ENCODE data around the gene KRTAP10-4.

Gene KRTAP10-4

DNA sequence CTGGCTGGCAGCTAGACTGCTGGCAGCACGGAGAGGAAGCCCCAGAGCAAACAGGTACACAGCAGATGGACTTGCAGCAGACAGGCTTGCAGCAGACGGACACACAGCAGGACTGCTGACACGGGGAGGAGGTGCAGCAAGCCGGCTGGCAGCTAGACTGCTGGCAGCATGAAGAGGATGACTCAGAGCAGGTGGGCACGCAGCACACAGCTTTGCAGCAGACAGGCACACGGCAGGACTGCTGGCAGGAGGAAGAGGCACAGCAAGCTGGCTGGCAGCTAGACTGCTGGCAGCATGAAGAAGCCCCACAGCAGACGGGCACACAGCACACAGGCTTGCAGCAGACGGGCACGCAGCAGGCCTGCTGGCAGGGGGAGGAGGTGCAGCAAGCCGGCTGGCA is 22.7 kb upstream of the KRTAP10-4 start:
- TF ChIP-seq, protein P1, sequence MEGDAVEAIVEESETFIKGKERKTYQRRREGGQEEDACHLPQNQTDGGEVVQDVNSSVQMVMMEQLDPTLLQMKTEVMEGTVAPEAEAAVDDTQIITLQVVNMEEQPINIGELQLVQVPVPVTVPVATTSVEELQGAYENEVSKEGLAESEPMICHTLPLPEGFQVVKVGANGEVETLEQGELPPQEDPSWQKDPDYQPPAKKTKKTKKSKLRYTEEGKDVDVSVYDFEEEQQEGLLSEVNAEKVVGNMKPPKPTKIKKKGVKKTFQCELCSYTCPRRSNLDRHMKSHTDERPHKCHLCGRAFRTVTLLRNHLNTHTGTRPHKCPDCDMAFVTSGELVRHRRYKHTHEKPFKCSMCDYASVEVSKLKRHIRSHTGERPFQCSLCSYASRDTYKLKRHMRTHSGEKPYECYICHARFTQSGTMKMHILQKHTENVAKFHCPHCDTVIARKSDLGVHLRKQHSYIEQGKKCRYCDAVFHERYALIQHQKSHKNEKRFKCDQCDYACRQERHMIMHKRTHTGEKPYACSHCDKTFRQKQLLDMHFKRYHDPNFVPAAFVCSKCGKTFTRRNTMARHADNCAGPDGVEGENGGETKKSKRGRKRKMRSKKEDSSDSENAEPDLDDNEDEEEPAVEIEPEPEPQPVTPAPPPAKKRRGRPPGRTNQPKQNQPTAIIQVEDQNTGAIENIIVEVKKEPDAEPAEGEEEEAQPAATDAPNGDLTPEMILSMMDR (IDR thresholded peaks at IDR 0.05; ENCODE audit: borderline replicate concordance, extremely low read depth, low read length, poor library complexity, severe bottlenecking) = no peak
- TF ChIP-seq EZH2 (IDR thresholded peaks at IDR 0.05; ENCODE audit: borderline replicate concordance, low read depth, low read length, severe bottlenecking) = no peak
- H3K27me3 ChIP-seq (ENCODE audit: insufficient read depth, low read length, poor library complexity) = peaks cover 3% of the 10 kb centered on the region
- H4K20me1 ChIP-seq (ENCODE audit: insufficient read depth, low read length) = 0 out of 2 replicates have a peak, but pooled peaks cover 3% of the 10 kb centered on the region
- no peak for DNase-seq
- H2AFZ ChIP-seq (ENCODE audit: low read depth, low read length) = no peak overlapping the region
- ATAC-seq (ENCODE audit: insufficient read depth, low read depth) = no peak
- no peaks in the 10 kb centered on the region for H3K79me2 ChIP-seq (ENCODE audit: insufficient read depth, low read length)
- no peaks in the 10 kb centered on the region for H3K36me3 ChIP-seq (ENCODE audit: insufficient read depth, low read length)
- H3K4me3 ChIP-seq (ENCODE audit: low read depth in 1 of 2, low read length in 2 of 2) = no peak overlapping the region
- H3K9ac ChIP-seq (ENCODE audit: low read depth, low read length) = no peak overlapping the region
- no peak overlapping the region for H3K4me2 ChIP-seq (ENCODE audit: insufficient read depth, low read length)
- no peak overlapping the region for H3K27ac ChIP-seq (ENCODE audit: low read length)
- no peaks in the 10 kb centered on the region for H3K4me1 ChIP-seq (ENCODE audit: insufficient read depth, low read length)
- H3K9me3 ChIP-seq (ENCODE audit: insufficient read depth, low read length, severe bottlenecking) = no peaks in the 10 kb centered on the region

DNA sequence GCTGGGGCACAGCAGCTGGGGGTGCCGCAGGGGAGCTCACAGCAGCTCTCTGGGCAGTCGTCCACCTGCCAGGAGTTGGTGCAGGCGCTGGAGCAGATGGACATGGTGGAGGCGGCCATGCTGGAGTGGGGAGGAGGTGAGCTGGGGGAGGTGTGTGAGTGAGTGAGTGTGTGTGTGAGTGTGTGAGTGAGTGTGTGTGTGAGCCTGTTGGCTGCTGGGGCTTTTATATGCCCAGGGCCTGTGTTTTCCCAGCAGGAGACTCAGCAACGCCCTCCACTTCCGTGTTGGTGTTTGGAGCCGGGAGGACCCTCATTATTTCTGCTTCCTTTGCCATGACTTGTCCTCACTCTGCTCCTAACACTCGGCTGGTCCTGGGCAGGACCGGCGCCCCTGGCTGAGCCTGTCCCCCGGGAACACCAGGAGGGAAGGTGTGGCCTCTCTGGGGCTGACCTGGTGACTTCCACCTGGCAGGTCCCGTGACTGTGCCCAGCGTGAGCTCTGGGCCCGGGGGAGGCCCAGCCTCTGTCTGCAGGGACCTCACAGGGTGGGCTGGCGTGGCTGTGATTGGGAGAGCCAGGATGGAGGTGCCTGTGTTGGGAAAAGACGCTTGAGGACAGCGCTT is 22.1 kb upstream of the KRTAP10-4 start, which contains the start of gene KRTAP10-2:
KRTAP10-2 (minus strand) TSS at position 166 of the 622 bp plus-strand sequence; CDS start at position 119, 47 bp downstream.
- Histone ChIP-seq H3K79me2 (ENCODE audit: insufficient read depth, low read length) (no peaks in the 10 kb centered on the region), H3K4me1 (ENCODE audit: insufficient read depth, low read length) (no peaks in the 10 kb centered on the region), H3K4me3 (ENCODE audit: low read depth in 1 of 2, low read length in 2 of 2) (no peak within 1 kb of the TSS), H3K4me2 (ENCODE audit: insufficient read depth, low read length) (no peak within 1 kb of the TSS), H3K9ac (ENCODE audit: low read depth, low read length) (no peak within 1 kb of the TSS), H2AFZ (ENCODE audit: low read depth, low read length) (no peak within 1 kb of the TSS), H3K9me3 (ENCODE audit: insufficient read depth, low read length, severe bottlenecking) (no peaks in the 10 kb centered on the region), H3K27ac (ENCODE audit: low read length) (no peak within 1 kb of the TSS), H4K20me1 (ENCODE audit: insufficient read depth, low read length) (0 out of 2 replicates have a peak, but pooled peaks cover 3% of the 10 kb centered on the region), H3K27me3 (ENCODE audit: insufficient read depth, low read length, poor library complexity) (peaks cover 3% of the 10 kb centered on the region), H3K36me3 (ENCODE audit: insufficient read depth, low read length) (no peaks in the 10 kb centered on the region)
- DNase-seq (no peak), ATAC-seq (ENCODE audit: insufficient read depth, low read depth) (no peak)
- TF ChIP-seq, protein P1 (IDR thresholded peaks at IDR 0.05; ENCODE audit: borderline replicate concordance, extremely low read depth, low read length, poor library complexity, severe bottlenecking) = no peak
- TF ChIP-seq EZH2 (IDR thresholded peaks at IDR 0.05; ENCODE audit: borderline replicate concordance, low read depth, low read length, severe bottlenecking) = no peak

DNA sequence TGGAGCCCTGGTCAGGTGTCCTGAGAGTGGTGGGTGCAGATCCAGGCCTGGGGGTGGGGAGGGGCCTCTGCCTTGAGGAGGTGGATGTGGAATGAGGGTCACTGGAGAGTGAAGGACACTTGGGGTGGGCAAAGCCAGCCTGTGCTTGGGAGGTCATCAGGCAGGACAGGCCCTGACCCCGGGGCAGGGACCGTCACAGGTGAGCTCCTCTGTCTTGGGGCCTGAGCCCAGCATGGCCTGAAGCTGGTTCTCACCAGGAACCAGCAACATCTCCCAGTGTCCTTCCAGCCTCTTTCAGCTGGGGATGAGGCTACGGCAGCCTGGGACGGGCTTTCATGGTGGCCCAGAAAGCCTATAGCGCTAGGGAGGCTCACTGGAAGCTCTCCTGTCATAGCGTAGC is 21.4 kb upstream of the KRTAP10-4 start:
- Histone ChIP-seq H3K27me3 (ENCODE audit: insufficient read depth, low read length, poor library complexity) (peaks cover 3% of the 10 kb centered on the region), H3K27ac (ENCODE audit: low read length) (no peak overlapping the region)

More for the DNA sequence above, 21.4 kb upstream of the KRTAP10-4 start:
- TF ChIP-seq, protein P1 (IDR thresholded peaks at IDR 0.05; ENCODE audit: borderline replicate concordance, extremely low read depth, low read length, poor library complexity, severe bottlenecking) = no peak
- TF ChIP-seq EZH2 (IDR thresholded peaks at IDR 0.05; ENCODE audit: borderline replicate concordance, low read depth, low read length, severe bottlenecking) = no peak
- Histone ChIP-seq H3K36me3 (ENCODE audit: insufficient read depth, low read length) (no peaks in the 10 kb centered on the region), H3K9me3 (ENCODE audit: insufficient read depth, low read length, severe bottlenecking) (no peaks in the 10 kb centered on the region), H3K79me2 (ENCODE audit: insufficient read depth, low read length) (no peaks in the 10 kb centered on the region), H3K4me2 (ENCODE audit: insufficient read depth, low read length) (no peak overlapping the region), H3K9ac (ENCODE audit: low read depth, low read length) (no peak overlapping the region), H3K4me1 (ENCODE audit: insufficient read depth, low read length) (no peaks in the 10 kb centered on the region), H4K20me1 (ENCODE audit: insufficient read depth, low read length) (0 out of 2 replicates have a peak, but pooled peaks cover 3% of the 10 kb centered on the region), H3K4me3 (ENCODE audit: low read depth in 1 of 2, low read length in 2 of 2) (no peak overlapping the region), H2AFZ (ENCODE audit: low read depth, low read length) (no peak overlapping the region)
- DNase-seq (no peak), ATAC-seq (ENCODE audit: insufficient read depth, low read depth) (no peak)

Measured in DND-41 (cell line).